GM18519 (cell line): ENCODE measurements around the gene HECW1.

Experiments
- ATAC-seq: cut with Tn5 transposase; IDR thresholded peaks from one replicate; pipeline ENCODE4 v1.9.1; 2021; ENCODE audit warnings: mild to moderate bottlenecking, moderate library complexity; ENCODE audit not compliant: unreplicated experiment, low FRiP score

HECW1 gene

DNA sequence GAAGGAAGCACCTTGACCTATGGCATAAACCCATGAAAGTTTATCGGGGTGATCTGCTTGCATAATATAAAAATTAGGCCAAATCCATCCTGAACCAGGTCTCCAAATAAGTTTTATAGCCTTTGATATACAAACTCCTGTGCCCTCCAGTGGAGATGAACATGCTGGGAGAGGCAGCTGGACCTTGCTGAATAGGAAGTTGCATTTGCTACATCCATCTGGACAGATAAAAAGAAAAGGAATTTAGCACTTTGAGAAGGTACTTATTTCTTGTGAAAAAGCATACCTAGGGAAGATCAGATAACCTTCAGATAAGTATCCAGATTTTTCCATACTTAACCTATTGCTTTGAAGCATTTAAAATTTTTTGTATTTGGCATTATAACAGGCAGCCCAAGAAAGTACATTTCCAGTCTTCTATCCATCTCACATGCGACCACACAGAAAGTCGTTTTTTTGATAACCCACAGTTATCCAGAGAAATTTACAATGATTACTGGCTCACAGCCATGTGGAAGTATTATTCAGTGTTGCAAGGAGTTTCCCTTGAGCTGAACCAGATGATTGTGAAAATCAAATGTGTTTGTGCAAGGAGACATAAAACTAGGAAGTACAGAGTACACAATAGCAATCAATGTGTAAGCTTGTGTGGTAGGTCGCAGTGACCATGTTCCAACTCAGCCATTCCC is 346.0 kb downstream of the HECW1 start:
- ATAC-seq = no peak

DNA sequence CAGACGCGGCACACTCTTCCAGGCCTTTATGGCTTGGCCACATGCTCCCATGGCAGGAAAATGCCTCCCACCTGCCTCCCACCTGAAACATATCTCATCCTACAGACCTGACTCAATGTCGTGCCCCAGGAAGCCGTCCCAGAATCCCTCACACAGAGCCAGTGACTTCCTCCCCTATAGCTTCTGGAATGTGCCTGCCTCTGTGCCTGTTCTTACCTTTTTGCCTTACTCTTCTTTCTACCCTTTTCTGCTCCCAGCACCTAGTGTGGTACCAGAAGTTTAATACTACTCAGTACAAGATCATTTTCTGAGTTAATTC is 346.5 kb downstream of the HECW1 start:
- no peak for ATAC-seq

DNA sequence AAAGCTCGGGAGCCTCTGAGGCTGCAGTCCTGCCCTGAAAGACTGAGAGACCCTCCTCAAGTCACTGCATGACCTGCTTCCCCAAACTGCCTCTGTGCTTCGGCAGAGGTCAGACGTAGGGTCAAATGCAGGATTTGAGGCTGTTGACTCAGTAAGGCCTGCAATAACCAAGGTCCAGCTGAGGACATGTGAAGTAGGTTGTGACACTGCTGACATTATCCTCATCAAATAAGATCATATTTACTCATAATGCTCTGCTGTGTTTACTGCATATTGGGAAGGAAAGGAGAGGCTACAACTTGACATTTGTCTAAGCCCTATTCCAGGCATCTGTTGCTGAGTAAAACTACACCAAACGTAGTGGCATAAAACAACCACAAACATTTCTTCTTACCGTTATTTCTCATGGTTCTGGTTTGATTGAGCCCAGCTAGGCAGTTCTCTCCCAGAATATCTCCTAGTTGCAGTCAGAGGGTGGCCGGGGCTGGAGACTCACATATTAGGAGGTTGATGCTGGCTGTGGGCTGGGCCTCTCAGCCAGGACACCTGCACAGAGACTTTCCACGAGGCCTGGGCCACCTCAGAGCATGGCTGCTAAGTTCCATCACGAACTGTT is 348.4 kb downstream of the HECW1 start:
- ATAC-seq = no peak

DNA sequence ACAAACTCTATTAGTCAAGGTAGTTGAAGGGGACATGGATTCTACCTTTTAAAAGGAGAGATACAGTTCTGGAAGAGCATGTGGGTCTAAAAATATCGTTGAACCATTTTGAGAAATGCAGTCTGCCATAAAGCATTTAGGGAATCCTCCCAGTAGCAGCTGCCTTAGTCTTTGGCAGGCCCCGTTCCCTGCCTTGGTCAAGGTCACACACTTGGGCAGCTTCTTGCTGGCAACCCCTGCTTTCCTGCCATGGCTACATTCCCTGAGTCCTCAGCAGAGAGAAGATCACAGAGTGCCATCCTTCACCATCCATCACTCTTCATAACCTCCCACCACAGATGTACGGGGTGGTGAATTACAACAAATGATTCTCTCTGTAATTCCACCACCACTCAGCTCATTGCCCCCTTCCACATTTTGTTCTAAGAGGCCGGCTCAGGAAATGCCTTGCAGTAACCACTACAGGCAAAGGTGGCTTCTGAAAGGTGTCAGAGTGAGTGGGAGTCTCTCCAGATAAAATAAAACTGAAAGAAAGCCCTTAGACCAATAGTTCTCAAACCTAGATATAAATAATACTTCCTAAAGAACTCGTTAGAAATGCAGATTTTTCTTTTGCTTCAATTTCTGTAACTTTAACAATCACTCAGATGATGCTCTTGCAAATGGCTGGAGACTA is 349.0 kb downstream of the HECW1 start:
- no peak for ATAC-seq

DNA sequence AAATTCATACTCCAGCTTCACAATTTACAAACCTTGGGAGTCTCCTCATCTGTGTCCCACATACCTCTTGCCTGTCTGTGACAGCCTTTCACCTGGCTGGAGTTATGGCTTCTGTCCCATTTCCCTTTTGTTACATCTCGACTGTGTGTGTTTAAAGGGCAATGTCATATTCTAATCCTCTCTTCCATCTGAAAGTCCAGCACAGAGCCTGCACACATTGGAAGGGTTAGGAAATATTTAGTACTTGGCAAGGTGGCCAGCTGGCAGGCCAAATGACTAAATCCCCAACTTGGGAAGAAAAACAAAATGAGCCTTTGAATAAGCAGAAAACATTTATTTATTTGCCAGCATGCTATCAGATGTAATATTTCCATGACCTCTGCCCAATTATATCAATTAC is 350.4 kb downstream of the HECW1 start:
- no peak for ATAC-seq

DNA sequence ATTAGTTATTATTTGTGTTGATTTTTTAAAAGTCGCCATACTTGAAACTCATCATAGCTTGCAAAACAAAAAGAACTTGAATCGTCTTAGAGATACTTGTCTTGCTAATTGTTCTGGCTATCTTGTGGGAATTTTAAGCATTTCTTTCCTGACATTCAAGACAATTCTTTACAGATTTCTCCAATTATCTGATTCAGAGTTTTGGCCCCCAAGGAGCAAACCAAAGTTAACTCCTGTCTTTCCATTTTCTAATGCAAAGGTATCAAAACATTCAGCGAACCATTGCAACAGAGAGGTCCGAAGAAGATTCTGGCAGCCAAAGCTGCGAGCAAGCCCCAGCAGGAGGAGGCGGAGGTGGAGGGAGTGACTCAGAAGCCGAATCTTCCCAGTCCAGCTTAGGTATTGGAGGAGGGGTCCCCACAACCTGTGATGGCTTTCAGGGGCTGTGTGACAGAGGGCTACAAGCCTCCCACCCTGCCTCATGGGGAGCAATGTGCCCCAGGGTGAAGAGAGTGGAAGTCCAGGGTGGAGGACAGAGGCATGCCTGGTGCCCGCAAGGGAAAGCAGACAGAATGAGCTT is 351.0 kb downstream of the HECW1 start:
- ATAC-seq = no peak

DNA sequence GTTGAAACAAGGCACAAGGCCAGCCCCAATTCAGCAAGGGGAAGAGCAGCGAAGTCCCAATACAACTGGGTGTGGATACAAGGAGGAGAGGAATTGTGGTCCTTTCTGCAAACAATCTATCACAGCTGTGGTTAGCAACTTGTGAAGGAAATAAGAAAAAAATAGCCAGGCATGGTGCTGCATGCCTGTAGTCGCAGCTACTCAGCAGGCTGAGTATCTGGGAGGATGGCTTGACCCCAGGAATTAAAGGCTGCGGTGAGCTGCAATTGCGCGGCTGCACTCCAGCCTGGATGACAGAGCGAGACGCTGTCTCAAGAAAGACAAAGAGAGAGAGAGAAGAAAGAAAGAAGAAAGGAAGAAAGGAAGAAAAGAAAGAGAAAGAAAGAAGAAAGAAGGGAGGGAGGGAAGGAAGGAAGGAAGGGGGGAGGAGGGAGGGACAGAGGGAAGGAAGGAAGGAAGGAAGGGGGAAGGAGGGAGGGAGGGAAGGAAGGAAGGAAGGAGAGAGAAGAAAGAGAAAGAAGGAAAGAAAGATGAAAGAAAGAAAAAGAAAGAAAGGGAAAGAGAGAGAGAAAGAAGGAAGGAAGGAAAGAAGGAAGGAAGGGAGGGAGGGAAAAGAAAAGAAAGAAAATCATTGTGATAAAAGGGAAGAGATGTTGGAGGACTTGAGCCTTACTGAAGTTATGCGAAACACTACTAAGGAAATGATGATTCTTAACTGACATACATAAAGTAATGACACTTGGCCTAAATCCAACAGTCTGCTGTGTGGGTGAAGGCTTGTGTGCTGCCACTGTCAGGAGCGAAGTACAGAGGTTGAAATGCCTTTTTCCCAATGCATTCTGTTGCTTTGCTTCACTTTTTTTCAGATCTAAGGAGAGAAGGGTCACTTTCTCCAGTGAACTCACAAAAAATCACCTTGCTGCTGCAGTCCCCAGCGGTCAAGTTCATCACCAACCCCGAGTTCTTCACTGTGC is 353.4 kb downstream of the HECW1 start:
- ATAC-seq = no peak

DNA sequence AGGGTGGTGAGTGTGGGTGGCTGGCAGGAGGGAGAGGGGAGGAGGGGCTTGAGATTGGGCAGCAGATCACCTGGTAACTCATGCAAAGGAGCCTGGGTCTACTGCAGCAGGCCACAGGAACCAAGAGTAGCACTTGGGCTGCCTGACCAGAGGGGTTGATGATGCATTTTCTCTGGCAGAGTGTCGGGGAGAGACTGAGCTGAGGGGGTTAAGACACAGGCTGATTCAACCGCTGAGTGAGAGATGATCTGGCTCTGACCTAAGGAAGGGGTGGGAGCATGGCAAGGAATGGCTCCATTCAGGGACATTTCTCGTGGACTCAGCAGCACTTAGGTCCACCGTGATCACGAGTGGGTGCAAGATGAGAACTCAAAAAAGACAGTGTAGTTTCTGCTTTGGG is 355.0 kb downstream of the HECW1 start:
- no peak for ATAC-seq

DNA sequence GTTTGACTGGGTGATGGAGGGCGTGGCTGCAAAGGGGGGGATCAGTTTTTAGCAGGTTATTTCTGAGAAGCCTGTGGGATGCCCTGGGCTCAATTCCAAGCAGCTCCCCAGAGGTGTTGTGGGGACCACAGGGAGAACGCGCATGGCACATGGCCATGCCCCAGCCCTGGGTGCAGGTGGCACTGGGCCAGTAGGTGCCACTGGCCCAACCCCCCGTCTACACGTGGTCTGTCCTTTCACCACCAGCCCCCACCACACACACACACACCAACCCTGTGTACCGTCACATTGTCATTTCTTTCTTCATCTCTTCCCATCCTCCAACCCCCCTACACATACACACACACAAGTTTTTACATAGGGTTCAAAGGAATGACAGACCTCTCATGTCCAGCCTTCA is 355.4 kb downstream of the HECW1 start:
- no peak for ATAC-seq

DNA sequence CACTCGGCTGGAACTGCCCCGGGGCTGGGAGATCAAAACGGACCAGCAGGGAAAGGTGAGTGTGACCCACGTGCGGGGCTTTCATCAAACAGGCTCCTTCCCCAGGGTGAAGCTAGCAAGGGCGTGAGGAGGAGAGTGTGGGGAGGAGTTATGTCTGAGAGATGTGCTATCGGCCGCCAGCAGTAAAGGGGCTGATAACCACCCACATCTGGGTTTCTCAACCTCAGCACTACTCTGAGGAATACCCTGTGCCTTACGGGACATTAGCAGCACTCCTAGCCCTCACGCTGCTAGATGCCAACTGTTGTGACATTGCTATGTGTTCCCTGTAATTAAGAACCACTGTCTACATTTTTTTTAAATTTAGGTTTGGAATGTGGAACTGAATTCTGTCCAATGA is 356.6 kb downstream of the HECW1 start:
- ATAC-seq = no peak

DNA sequence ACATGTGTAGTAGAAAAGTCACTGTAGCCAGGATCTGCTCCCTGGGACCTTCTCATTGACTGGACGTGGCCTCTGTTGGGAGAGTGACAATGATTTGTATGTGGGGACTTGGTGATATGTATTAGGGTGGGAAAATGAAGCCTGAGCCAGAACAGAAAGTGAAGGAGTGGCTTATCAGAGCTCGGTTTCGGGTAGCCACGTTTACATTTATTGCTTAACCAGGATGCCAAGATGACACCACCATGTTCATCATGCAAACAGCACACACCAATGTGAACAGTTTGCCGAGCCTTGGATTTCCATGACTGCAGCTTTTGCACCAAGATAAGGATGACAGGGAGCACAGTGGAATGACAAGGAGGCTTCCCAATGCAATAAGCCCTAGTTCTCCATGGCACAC is 357.7 kb downstream of the HECW1 start:
- no peak for ATAC-seq

DNA sequence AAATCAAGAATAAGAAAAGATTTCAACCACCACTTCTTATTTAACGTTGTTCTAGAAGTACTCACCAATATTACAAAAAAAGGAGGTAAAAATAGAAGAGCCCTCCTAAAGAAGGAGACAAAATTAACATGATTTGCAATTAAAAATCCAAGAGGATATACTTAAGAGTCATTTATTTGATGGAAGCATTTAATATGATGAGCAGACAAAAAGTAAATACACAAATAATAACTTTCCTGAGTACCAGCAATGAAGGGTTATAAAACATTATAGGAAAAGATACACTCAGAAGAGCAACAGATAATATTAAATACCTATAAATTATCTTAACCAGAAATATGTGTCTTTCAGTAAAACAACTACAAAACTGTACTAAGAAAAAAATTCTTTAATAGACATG is 363.5 kb downstream of the HECW1 start:
- ATAC-seq = no peak

DNA sequence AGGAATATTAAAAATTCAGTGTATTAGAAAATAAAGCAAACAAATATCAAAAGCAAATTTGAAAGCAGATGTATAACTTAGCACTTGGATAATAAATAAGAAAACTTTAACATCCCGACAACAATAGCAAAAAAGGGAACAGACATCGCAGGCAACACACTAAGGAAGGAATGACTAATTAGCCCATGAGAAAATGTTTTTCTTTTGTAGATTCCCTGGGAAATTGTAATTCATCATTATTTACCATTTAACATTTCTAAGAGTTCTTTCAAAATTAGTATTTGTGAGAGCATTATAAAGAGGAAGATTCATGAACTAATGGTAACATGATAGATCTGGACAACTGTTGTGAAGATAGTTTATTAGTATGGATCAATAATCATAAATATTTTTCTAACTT is 364.4 kb downstream of the HECW1 start:
- ATAC-seq = no peak

DNA sequence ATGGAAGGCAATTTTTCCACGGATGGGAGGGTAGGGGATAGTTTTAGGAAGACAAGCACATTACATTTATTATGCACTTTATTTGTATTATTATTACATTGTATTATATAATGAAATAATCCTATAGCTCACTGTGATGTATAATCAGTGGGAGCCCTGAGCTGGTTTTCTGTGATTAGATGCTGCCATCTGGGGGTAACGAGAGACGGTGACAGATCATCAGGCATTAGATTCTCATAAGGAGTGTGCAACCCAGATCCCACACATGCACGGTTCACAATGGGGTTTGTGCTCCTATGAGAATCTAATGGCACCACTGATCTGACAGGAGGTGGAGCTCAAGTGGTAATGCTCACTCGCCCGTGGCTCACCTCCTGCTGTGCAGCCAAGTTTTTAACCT is 366.6 kb downstream of the HECW1 start:
- ATAC-seq = no peak

DNA sequence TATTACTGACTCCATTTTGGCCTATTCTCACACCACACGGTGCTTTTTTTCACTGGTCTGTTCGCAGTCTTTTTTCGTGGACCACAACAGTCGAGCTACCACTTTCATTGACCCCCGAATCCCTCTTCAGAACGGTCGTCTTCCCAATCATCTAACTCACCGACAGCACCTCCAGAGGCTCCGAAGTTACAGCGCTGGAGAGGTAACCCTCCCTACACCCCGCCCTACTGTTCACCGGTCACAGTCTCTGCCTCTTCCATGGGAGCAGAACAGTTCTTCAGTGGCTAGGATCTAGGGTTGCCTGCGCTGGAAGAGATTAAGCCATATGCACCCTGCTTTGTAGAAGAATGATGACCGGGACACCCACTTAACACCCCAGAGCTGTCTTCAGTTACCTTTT is 367.1 kb downstream of the HECW1 start:
- ATAC-seq = no peak

DNA sequence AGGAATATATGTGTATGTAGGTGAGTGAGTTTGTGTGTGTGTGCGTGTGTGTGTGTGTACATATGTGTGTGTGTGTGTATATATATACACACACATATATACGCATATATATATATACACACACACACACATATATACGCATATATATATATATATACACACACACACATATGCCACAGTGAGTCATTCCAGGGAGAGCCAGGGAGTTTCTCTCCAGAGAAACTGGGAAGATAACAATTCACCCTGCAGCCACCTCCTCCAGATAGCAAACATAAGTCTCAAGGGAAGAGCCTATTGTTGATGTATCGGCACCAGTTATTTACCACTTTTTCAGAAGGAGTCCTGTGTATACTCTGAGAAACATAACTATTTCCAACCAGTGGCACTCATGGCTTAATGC is 368.1 kb downstream of the HECW1 start:
- no peak for ATAC-seq

DNA sequence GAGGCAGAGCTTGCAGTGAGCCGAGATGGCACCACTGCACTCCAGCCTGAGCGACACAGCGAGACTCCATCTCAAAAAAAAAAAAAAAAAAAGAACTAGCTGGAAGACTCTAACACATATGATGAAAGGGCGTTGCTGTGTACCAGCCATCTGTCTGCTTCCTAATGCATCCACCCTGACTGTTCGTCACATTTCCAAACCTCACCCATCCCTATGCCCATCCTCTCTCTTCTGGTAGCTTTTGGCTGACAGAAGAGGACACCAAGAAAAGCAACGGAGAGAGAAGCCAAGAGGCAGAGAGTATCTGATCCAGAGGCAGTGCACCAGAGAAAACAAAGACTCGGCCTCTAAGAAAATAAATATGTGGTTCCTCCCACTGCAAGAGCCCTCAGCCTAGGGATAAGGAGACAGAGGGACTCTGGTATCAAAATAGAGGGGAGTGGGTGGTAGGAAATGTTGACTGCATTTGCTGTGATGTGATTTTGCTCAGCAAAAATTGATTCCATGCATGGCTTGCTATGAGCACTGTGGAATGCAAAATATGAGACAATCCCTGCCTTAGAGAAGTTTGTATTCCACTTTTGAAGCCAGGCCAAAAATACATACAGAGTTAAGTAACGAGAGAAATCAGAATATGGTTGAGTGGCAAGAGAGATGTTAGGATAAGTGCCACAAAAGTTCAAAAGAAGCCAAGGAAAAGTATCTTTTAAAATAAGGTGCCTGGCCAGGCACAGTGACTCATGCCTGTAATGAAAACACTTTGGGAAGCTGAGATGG is 369.6 kb downstream of the HECW1 start:
- ATAC-seq = no peak

DNA sequence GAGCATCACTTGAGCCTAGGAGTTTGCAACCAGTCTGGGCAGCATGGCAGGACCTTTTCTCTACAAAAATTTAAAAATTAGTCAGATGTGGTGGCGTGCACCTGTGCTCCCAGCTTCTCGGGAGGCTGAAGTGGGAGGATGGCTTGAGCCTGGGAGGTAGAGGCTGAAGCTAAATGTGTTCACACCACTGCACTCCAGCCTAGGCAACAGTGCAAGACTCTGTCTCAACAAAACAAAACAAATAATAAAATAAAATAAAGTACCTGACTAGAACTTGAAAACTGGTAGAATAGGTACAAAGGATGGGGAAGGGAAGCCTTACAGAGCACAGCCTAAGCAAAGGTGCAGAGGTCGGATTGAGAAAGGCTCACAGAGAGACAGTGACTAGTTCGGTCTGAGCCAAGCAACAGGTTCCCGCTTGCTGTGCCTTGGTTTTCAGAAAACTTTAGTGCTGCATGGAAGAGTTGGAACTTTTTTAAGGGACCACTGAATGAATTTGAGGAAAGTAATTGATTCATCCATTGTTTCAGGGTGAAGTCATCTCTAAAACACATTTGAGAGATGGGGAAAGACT is 370.3 kb downstream of the HECW1 start:
- ATAC-seq = no peak

DNA sequence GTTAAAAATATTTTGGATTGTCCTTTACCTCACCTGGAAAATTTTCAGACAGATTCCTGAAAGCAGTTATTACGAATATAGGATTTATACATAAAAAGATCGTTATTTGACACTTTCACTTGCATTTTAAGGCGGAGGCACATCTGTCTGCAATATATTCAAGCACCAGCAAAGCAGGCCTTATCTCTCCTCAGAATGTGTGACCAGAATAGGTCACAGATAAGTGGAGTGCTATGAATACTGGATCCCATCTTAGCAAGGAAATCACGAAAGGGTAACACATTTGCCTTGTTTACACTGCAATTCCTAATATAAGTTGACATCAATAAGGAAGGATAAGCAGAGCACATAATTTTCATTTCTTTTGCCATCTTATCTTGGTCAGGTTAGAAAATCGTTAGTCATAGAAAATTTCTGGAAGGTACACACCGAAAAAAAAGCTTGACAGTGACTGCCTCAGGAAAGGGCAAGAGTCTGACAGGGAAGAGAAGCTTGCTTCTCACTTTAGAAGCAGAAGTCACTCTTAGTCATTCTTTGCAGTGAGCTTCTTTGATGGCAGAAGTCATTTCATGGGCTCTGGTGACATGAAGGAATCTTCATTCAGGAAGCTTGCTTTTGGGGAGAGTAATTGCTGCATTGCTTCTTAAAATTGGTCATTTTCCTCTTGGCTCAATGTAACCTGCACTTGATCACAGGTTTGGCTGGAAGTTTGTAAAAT is 372.4 kb downstream of the HECW1 start:
- no peak for ATAC-seq
